Measurements from ENCODE around the gene XRCC5.

The XRCC5 gene

DNA sequence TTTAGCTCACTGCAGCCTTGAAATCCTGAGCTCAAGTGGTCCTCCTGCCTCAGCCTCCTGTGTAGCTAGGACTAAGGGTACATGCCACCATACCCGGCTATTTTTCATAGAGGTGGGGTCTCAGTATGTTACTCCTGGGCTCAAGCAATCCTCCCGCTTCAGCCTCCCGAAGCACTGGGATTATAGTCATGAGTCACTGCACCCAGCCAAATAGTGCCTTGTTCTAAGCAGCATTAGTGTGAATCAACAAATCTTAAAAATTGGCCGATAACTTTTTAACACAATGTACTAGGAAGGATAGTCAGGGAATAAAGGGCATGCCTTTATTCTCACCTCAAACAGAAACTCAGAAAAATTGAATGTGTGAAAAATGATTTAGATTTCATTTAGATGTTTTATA, 51.6 kb downstream of the XRCC5 start:
- no peak for DNase-seq

DNA sequence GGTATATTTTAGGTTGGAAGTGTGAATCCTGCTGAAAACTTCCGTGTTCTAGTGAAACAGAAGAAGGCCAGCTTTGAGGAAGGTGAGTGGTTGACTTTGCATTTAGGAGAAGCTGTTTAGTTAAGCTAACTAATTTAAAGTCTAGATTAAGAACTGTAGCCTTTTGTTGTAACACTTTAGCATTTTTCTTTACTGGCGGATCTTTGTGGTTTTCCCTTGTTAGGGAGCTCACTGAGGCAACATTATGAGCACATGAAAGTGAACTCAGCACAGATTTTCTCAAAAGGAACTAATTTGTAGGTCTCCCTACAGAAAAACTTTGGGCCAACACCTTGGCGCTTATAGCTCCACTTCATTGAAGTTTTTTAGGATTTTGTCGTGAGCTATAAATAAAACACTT, 52.8 kb downstream of the XRCC5 start:
- DNase-seq: no peak

GRCh38 chr2:216163518-216163917, 54.4 kb downstream of the XRCC5 start:
- no peak for DNase-seq

DNA sequence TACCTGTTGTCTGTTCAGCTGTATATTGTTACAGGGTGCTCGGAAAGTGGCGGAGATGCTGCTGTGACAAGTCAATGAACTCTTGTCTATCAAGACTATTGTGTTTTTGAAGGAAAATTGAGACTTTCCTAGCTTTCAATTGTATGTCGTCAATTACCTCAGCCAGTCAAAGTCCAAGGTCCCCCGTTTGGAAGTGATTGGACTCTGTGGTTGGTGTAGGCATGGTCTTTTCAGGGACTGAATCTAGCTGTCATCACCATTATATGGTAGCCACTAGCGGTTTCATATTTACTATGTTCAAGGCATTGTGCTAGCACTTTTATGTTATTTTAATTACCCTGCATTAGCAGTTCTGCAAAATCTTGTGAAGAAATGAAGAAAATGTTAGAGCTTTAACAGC, 54.9 kb downstream of the XRCC5 start:
- DNase-seq: no peak

GRCh38 chr2:216164576-216164975, 55.4 kb downstream of the XRCC5 start:
- no peak for DNase-seq

DNA sequence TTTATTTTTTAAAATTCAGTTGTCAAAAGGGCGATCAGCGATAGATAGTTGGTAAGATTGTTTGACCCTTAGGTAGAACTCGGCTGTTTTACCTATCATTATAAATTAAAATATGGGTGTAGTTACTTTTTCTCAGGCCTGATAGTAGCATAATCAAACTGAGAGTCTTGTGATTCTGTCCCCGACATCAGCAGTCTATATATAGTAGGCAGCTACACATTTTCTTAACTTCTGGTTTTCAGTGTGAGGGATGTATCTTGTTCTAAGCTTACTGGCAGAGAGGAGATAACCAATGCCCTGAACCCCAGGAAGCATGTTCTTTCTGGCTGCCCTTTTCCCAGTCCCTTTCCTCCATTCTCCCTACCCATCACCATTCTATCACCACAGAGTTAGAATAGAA, 56.6 kb downstream of the XRCC5 start:
- no peak for DNase-seq

DNA sequence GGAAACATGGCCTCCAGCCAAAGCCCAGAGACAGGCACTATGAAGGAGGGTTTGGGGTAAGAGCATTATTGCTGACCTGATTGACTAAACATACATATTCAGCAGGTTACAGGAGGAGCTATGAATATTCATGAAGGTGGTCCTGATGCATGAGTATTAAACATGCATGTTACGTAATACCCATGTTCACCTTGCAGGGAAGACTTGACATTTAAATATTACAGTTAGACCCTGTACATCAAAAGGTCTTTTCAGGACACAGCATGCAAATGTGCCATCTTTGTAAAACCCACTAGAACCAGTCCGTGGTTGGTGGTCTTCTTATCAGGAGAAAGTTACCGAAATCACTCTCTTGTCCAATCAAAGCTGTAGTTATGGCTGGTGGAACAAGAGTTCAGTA, 59.9 kb downstream of the XRCC5 start:
- no peak for DNase-seq

GRCh38 chr2:216170076-216170763, 61.1 kb downstream of the XRCC5 start:
- no peak for DNase-seq

GRCh38 chr2:216171011-216171410, 61.9 kb downstream of the XRCC5 start:
- no peak for DNase-seq

DNA sequence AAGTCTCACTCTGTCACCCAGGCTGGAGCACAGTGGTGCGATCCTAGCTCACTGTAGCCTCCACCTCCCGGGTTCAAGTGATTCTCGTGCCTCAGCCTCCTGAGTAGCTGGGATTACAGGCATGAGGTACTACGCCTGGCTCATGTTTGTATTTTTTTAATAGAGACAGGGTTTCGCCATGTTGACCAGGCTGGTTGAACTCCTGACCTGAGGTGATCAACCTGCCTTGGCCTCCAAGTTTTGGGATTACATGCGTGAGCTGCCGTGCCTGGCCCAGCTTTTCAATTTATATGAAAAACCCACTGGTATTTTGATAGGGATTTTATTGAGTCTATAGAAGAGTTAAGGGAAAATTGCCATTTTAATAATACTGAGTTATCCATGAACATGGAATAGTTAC, 63.3 kb downstream of the XRCC5 start:
- DNase-seq: no peak

DNA sequence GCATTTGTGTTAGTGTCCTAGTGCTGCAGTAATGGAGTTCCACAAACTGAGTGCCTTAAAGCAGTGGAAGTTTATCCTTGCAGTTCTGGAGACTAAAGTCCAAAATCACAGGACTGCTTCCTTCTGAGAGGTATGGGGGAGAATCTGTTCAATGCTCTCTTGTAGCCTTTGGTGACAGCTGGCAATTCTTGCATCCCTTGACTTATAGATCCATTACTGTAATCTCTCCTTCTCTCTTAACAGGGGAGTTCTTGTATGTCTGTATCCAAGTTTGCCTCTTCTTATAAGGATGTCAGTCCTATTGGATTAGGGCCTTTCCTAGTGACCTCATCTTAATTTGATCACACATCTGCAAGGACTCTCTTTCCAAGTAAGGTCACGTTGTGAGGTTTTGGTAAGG, 69.9 kb downstream of the XRCC5 start:
- no peak for DNase-seq

DNA sequence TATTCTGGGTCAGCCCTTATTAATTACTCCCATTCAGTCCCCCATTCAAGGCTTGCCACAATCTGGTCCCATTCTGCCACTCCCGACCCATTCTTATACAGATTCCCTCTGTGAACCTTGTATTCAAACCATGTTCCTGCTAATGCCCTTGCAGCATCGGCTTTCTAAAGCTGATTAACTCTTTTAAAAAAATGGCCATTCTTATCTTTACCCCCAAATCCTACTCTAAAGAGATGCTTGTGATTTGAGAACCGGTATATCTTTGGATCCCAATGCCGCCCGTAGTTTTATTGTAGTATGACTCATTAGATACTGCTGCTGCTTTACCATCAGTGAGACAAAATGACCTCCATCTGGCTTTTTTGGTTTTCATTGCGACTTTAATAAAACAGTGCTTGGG, 72.2 kb downstream of the XRCC5 start:
- no peak for DNase-seq

DNA sequence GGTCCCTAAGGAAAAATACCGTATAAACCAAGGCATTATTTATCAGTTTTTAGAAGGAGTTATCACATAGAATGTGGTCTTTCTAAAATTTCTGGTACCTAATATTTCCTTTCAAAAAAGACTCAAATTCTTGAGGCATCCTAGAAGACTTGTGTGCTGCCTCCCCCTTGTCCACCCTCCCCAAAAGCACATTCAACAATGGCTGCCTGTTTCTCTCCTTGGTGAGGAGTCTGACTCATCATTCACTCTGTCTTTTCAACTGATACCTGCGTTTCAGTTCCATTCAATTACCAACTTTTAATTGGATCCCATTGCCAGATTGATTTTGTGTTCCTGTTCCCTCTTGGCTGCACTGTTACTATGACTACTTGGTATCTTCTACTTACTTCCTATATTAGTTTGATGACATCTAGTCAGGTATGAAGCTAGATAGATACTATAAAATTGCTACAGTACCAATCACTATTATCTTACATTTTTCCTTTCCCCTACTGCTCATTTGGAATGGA, 72.9 kb downstream of the XRCC5 start:
- DNase-seq: no peak

DNA sequence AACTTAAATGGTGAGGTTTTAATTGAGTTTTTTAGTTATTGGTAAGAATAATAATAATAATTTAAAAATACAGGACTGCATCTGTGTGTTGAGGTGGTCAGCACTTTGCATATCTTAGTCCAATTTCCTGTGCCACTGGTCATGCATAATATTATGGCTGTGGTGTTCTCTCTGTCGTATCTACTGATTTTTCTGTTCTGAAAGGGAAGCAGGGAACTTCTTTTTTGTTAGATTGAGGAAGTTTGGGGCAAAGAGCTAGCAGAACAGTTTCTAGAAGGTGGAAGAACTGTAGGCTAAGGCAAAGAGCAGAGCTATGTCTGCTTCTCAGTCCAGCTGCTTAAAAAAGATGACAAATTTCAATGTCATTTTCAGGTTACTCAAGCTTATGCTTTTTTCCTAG, 74.3 kb downstream of the XRCC5 start:
- DNase-seq: no peak

DNA sequence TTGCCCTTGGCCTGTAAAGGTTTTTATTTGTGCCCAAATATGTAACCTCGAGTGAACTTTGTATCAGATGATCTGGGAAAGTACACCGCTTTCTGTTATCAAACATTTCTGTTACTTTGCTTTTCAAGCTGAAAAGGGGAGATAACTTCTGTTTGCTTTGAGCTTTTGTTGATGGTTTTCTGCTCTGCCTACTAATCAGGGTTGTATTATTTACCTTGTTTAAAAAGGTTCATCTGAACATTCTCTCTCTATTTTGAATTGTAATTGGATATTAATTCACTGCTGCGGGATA, 79.4 kb downstream of the XRCC5 start:
- no peak for DNase-seq

GRCh38 chr2:216188956-216189355, 79.8 kb downstream of the XRCC5 start:
- DNase-seq: no peak

- no peak for DNase-seq
Measured at GRCh38 chr2:216189410-216189809, 80.3 kb downstream of the XRCC5 start.

DNA sequence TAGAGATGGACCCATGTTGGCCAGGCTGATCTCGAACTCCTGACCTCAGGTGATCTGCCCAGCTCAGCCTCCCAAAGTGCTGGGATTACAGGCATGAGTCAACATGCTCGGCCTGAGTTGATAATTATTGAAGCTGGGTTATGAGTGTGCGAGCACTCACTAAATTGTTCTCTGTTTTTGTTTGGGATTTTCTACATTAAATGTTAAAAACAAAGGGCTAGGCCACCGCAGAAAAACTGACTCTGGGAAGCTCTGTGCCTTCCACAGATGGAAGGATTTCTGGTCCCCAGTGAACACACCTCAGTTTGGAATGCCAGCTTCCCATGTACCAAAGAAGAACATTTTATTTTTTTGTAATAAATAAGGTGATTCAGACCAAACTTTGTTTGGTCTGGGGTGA, 83.0 kb downstream of the XRCC5 start:
- no peak for DNase-seq

DNA sequence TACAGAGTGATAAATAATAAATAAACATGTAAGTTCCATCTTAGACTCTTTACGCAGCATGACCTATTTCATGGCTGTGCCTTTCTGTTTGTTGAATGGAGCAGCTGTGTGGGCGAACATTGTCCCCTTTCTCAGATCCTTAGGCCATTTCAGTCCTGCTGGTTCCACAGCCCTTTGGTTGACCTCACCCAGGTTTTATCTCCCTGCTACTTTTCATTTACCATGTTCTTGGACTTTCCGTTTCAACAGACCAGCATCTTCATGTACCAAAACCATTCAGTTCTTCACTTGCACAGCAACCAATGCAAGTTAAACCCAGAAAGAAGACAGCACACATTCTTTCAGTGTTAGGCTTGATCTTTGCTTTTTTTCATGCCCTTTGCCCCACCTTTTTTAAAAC, 83.8 kb downstream of the XRCC5 start:
- no peak for DNase-seq

DNA sequence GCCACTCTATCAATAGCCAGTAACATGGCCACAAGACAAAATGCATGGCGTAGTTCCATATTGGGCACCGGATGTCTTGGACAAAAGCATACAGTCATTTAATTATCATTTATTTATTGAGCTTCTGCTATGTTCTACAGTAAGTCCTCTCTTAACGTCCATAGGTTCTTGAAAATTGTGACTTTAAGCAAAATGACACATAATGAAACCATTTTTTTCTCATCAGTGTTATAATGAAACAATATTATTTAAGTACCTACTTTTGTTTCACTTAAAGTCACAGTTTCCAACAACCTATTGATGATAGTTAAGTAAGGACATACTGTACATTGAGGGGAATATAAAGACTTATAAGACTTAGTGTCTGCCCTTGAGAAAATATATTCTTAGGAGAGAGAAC, 84.9 kb downstream of the XRCC5 start:
- DNase-seq: no peak

DNA sequence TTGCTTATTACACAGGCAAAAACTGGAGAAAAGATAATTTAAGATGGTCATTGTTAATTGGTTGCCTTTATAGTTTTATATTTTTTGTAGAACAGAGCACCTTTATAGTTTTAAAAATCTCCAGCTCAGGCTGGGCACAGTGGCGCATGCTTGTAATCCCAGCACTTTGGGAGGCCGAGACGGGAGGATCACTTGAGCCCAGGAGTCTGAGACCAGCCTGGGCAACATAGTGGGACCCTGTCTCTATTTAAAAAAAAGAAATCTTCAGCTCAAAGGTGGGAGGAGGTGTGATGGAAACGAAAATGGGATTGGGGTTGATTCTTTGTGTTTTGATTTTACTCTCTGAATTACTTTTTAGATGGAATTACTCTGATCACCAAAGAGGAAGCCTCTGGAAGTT, 85.4 kb downstream of the XRCC5 start:
- DNase-seq: no peak

- DNase-seq: no peak
Measured at GRCh38 chr2:216195565-216196029, 86.4 kb downstream of the XRCC5 start.

DNA sequence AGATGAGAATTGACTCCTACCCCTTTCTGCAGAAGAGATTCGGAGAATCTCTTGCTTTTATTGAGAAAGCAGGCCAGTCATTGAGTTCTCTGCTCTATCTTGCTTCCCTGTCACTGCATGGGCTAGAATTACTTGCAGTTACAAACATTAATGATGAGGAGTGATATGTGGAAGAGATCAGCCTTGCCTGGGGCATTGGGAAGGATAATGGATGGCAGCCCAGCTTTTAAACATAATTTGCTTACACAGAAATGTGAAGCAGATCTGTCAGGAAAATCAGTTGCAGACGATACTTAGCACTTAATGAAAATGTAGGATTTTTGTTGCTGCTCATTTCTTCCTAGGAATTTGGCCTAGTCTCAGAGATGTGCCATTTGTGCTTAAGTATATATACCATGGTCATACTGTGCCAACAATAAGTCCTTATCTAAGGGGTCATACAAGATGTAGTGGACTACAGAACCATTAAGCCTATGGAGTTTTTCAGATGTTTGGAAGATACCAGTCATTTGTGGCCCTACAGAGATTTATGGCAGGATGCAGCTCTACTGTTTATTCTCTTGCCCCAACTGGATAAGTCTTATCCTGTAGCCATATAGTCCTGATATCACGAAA, 92.7 kb downstream of the XRCC5 start:
- no peak for DNase-seq

DNA sequence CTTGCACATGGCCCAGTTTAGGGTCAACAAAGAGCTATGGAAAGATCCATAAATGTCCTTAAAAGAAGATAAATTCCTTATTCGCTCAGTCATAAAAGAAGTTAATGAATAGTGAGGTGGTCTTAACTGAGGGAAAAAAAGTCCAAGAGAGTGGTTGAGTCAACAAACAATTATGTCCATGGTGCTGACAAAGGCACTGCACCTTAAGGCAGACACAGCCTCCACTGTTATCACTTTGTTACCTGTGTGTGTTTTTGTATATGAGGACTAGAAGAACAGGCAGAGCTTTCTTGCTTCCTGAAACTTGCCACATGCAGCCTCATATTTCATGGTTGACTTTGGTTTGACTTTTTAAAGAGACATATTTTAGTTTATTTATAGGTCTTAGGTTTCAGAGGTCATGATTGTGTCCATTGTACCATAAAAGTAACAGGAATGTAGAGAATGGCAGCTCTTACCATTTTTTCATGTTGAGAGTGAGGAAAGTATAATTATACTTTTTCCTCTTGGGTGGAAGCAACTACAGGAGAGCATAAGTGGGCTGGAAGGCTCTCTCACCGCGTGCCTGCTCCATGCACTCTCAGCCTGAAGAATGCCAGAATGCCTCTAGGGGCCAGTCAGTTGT, 93.6 kb downstream of the XRCC5 start:
- no peak for DNase-seq

GRCh38 chr2:216205486-216205885, 96.3 kb downstream of the XRCC5 start:
- DNase-seq: peak; percentile 29
